ENCODE measurements around the gene TPSAB1.

Gene TPSAB1

GRCh38 chr16:1206326-1206725, 34.2 kb upstream of the TPSAB1 start:
- DNase-seq (ENCODE audit: low spot score) (no peak), ATAC-seq (ENCODE audit: low read depth) (no peak)
- Histone ChIP-seq H3K27ac (ENCODE audit: poor library complexity, severe bottlenecking) (no peak overlapping the region), H3K4me1 (ENCODE audit: insufficient read depth, poor library complexity, severe bottlenecking) (no peaks in the 10 kb centered on the region), H3K4me3 (ENCODE audit: severe bottlenecking) (no peak overlapping the region), H3K27me3 (ENCODE audit: insufficient read depth, poor library complexity, severe bottlenecking) (no peaks in the 10 kb centered on the region), H3K9me3 (ENCODE audit: severe bottlenecking) (no peaks in the 10 kb centered on the region), H3K36me3 (ENCODE audit: low read depth) (no peaks in the 10 kb centered on the region)
- no peak for TF ChIP-seq CTCF (IDR thresholded peaks at IDR 0.05; ENCODE audit: poor library complexity, severe bottlenecking)

GRCh38 chr16:1206786-1207185, 33.7 kb upstream of the TPSAB1 start:
- H3K36me3 ChIP-seq (ENCODE audit: low read depth): no peaks in the 10 kb centered on the region
- H3K9me3 ChIP-seq (ENCODE audit: severe bottlenecking): no peaks in the 10 kb centered on the region
- DNase-seq (ENCODE audit: low spot score) (no peak), ATAC-seq (ENCODE audit: low read depth) (no peak)
- TF ChIP-seq CTCF (IDR thresholded peaks at IDR 0.05; ENCODE audit: poor library complexity, severe bottlenecking): no peak
- no peaks in the 10 kb centered on the region for H3K27me3 ChIP-seq (ENCODE audit: insufficient read depth, poor library complexity, severe bottlenecking)
- H3K27ac ChIP-seq (ENCODE audit: poor library complexity, severe bottlenecking): no peak overlapping the region
- H3K4me3 ChIP-seq (ENCODE audit: severe bottlenecking): no peak overlapping the region
- H3K4me1 ChIP-seq (ENCODE audit: insufficient read depth, poor library complexity, severe bottlenecking): no peaks in the 10 kb centered on the region

GRCh38 chr16:1208239-1208830, 32.2 kb upstream of the TPSAB1 start:
- ATAC-seq (ENCODE audit: low read depth) (peak; percentile 19; the same call in 1 of the 3 replicates), DNase-seq (ENCODE audit: low spot score) (no peak)
- Histone ChIP-seq H3K27me3 (ENCODE audit: insufficient read depth, poor library complexity, severe bottlenecking) (no peaks in the 10 kb centered on the region), H3K9me3 (ENCODE audit: severe bottlenecking) (no peaks in the 10 kb centered on the region), H3K4me3 (ENCODE audit: severe bottlenecking) (no peak overlapping the region), H3K36me3 (ENCODE audit: low read depth) (no peaks in the 10 kb centered on the region), H3K27ac (ENCODE audit: poor library complexity, severe bottlenecking) (no peak overlapping the region), H3K4me1 (ENCODE audit: insufficient read depth, poor library complexity, severe bottlenecking) (no peaks in the 10 kb centered on the region)
- no peak for TF ChIP-seq CTCF (IDR thresholded peaks at IDR 0.05; ENCODE audit: poor library complexity, severe bottlenecking)

GRCh38 chr16:1209081-1209480, 31.4 kb upstream of the TPSAB1 start:
- Histone ChIP-seq H3K9me3 (ENCODE audit: severe bottlenecking) (no peaks in the 10 kb centered on the region), H3K27ac (ENCODE audit: poor library complexity, severe bottlenecking) (no peak overlapping the region), H3K27me3 (ENCODE audit: insufficient read depth, poor library complexity, severe bottlenecking) (no peaks in the 10 kb centered on the region), H3K36me3 (ENCODE audit: low read depth) (no peaks in the 10 kb centered on the region), H3K4me3 (ENCODE audit: severe bottlenecking) (no peak overlapping the region), H3K4me1 (ENCODE audit: insufficient read depth, poor library complexity, severe bottlenecking) (no peaks in the 10 kb centered on the region)
- no peak for TF ChIP-seq CTCF (IDR thresholded peaks at IDR 0.05; ENCODE audit: poor library complexity, severe bottlenecking)
- ATAC-seq (ENCODE audit: low read depth) (no peak), DNase-seq (ENCODE audit: low spot score) (no peak)

GRCh38 chr16:1210461-1210860, 30.0 kb upstream of the TPSAB1 start:
- H3K4me3 ChIP-seq (ENCODE audit: severe bottlenecking): no peak overlapping the region
- no peak for DNase-seq (ENCODE audit: low spot score)
- ATAC-seq (ENCODE audit: low read depth): no peak
- H3K27me3 ChIP-seq (ENCODE audit: insufficient read depth, poor library complexity, severe bottlenecking): no peaks in the 10 kb centered on the region
- no peaks in the 10 kb centered on the region for H3K4me1 ChIP-seq (ENCODE audit: insufficient read depth, poor library complexity, severe bottlenecking)
- H3K27ac ChIP-seq (ENCODE audit: poor library complexity, severe bottlenecking): no peak overlapping the region
- TF ChIP-seq CTCF (IDR thresholded peaks at IDR 0.05; ENCODE audit: poor library complexity, severe bottlenecking): no peak
- H3K9me3 ChIP-seq (ENCODE audit: severe bottlenecking): no peaks in the 10 kb centered on the region
- no peaks in the 10 kb centered on the region for H3K36me3 ChIP-seq (ENCODE audit: low read depth)
